ENCODE results near the gene CYP20A1. TPM values are rescaled to one million over a fixed set of nuclear protein-coding genes. Genes with fewer than 3 reads are reported as not detected.

Gene CYP20A1
- total and polyA plus RNA-seq, 2 of the 8 experiments (the other 6 are each of a cell fraction or from before 2014, with no cell fraction given): 6.2 to 21.5 TPM

- TF ChIP-seq FOSL1 (IDR thresholded peaks at IDR 0.05; ENCODE audit: insufficient read depth, low read depth, low read length) (no peak), YY1 (IDR thresholded peaks at IDR 0.05; ENCODE audit: low read depth, low read length) (no peak), EZH2 (IDR thresholded peaks at IDR 0.05; ENCODE audit: low read depth, low read length, severe bottlenecking) (no peak)
Measured at GRCh38 chr2:203326356-203326755, 87.5 kb downstream of the CYP20A1 start (continued).
